Stimulated activated CD4-positive, alpha-beta T cell treated with anti-CD3 and anti-CD28 coated beads, Interleukin-2, amount 100 ng/mL, for 4 hours (primary cell): ENCODE data around the gene MYO9B.
"Not testable (repeated sequence)": the region's sequence is repeated elsewhere in the genome, so short reads cannot be mapped to it uniquely, and the experiment has no call there.

Experiments
- DNase-seq: peaks from one replicate; pipeline ENCODE4 v3.0.0-alpha.2; 2020; ENCODE audit warnings: low read depth

The MYO9B gene

DNA sequence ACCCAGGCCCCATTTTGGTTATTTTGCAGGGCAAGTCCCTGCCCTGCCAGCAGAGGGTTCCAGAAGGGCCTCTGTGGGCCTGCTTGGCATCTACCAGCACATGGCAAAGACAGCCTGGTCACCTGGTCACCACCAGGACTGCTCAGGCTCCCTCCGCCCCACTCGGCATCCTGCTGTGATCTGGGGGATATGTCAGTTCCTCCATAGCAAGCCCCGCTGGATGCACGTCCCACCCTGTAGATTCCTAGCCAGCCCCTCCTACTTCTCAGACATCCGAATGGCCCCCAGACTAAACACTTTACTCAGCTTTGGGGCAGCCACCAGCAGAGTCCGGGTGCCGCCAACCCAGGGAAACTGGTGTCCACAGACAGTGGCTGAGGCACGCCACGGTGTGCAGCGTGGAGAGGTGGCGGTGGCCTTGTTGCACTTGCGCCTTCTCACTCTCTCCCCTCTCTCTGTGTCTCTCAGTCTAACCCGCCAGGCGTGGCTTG, 107.7 kb downstream of the MYO9B start:
- DNase-seq = no peak

DNA sequence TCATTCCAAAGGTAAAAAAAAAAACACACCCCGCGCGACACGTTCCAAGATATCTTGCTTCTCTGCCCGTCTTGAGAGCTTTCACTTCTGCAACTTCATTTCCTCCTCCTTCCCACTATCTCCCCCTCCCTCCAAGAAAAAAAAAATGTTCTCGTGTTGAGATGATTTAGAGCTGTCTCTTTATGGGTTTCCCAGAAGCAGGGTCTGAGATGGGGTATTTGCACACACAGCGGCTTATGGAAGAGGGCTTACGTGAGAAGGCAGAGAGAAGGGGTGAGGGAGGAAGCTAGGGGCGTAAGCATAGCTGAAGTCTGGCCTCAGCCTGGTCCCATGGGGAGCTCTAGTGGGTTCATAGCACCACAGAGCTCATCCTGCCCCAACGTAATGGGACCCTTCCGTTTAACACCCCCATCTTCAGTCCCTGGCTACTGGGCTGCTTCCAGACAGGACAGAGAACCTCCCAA, 108.3 kb downstream of the MYO9B start:
- no peak for DNase-seq

DNA sequence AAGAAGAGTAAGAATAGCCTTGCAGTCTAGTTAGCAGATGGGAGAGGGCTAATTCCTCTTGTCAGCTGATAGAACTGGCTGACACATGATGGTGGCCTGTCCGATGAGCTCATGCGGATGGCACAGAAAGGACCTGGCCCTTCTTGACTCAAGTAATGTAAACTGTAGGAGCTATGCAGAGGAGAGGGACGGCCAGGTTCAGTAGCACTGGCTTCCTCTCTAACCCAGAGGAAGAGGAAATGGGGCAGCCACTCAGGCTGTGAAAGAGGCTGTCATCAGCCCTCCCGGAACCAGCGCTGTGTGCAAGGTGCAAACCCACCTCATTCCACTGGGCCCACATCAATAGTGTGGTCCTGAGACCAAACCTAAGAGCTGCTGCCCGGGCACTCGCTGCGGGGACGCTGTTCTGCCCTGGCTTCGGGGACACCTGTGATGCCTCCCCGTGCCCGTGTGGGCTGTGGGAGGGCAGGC, 108.8 kb downstream of the MYO9B start:
- no peak for DNase-seq

- no peak for DNase-seq
Measured at GRCh38 chr19:17185590-17185989, 110.0 kb downstream of the MYO9B start.

GRCh38 chr19:17191736-17192135, 116.2 kb downstream of the MYO9B start:
- DNase-seq = not testable (repeated sequence)

- no peak for DNase-seq
Measured at GRCh38 chr19:17192751-17193150, 117.2 kb downstream of the MYO9B start.

DNA sequence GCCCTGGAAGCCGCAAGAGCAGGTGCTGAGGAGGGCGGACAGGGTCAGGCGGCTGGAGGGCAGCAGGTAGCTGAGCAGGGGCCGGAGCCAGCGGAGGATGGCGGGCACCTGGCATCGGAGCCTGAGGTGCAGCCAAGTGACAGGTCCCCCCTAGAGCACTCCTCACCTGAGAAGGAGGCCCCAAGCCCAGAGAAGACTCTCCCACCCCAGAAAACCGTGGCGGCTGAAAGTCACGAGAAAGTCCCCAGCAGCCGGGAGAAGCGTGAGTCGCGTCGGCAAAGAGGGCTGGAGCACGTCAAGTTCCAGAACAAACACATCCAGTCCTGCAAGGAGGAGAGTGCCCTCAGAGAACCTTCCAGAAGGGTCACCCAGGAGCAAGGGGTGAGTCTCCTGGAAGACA, 119.0 kb downstream of the MYO9B start:
- DNase-seq = no peak

DNA sequence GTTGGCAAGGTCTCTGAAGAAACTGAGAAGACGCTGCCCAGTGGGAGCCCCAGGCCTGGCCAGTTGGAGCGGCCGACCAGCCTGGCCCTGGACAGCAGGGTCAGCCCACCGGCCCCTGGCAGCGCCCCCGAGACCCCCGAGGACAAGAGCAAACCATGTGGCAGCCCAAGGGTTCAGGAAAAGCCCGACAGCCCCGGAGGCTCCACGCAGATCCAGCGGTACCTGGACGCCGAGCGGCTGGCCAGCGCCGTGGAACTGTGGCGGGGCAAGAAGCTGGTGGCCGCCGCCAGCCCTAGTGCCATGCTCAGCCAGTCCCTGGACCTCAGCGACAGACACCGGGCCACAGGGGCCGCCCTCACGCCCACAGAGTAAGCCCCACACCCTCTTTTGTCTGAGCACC, 119.5 kb downstream of the MYO9B start:
- no peak for DNase-seq

GRCh38 chr19:17196610-17197009, 121.0 kb downstream of the MYO9B start:
- DNase-seq = no peak

GRCh38 chr19:17197666-17198065, 122.1 kb downstream of the MYO9B start:
- DNase-seq = no peak

GRCh38 chr19:17200408-17201079, 125.0 kb downstream of the MYO9B start:
- no peak for DNase-seq

- DNase-seq = no peak
Measured at GRCh38 chr19:17202249-17202648, 126.7 kb downstream of the MYO9B start.

GRCh38 chr19:17202713-17203112, 127.1 kb downstream of the MYO9B start:
- DNase-seq = no peak

DNA sequence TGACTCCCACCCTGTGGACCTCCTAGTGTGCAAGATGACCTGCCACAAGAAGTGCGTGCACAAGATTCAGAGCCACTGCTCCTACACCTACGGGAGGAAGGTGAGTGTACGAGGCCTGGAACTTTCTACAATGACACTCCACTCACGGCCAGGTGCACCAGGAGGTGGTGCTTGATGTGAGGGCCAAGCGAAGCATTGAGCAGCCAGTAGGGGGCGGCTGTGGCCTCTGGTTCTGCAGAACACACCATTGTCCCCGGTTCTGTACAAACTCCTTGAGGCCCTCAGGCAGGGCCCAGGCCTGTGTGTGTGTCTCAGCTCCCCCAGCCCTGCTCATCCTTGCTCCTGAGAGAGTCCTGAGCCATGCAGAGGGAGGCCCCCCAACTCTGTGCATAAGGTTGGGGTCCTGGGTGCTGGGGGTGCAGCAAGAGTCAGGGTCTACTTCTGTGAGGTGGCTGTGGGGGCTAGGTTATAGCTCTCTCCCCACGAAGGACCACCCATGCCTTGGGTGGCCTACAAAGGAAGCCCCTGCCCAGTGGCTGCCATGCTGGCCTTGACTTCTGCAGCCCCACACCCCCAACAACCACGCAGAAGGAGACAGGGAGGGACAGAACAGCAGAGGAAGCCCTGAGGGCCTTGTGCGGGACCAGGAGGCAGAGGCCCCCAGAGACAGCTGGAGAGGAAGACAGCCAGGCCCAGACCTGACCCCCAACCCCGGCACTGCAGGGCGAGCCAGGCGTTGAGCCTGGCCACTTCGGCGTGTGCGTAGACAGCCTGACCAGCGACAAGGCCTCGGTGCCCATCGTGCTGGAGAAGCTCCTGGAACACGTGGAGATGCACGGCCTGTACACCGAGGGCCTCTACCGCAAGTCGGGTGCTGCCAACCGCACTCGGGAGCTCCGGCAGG, 129.9 kb downstream of the MYO9B start:
- peak; percentile 46 for DNase-seq

DNA sequence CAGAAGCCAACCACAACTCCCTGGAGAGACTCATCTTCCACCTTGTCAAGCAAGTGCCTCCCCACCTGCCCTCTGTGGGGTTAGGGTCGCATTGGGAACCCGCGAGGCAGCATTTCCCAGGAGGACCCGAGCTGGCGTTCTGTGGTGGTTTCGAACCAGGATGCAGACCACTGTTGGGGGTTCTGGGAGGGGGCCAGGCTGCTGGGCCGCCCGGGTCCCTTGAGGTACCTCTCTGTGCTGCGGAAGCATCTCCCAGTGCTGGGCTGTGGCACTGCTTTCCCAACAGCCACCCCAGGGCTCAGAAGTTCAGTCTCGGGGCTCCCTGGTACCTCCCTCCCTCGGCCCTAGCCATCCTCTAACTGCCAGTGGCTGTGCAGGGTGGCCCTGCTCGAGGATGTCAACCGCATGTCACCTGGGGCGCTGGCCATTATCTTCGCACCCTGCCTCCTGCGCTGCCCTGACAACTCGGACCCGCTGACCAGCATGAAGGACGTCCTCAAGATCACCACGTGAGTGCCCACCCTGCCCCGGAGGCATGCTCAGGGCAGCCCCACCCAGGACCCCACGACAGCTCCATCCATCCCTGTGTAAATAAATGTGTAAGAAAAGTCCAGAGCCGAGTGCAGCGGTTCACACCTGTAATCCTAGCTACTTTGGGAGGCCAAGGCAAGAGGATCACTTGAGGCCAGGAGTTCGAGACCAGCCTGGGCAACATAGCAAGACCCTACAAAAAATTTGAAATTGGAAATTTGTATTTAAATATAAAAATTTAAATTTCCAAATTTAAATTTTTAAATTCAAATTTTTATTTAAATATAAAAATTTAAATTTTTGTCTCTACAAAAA, 131.4 kb downstream of the MYO9B start:
- no peak for DNase-seq

DNA sequence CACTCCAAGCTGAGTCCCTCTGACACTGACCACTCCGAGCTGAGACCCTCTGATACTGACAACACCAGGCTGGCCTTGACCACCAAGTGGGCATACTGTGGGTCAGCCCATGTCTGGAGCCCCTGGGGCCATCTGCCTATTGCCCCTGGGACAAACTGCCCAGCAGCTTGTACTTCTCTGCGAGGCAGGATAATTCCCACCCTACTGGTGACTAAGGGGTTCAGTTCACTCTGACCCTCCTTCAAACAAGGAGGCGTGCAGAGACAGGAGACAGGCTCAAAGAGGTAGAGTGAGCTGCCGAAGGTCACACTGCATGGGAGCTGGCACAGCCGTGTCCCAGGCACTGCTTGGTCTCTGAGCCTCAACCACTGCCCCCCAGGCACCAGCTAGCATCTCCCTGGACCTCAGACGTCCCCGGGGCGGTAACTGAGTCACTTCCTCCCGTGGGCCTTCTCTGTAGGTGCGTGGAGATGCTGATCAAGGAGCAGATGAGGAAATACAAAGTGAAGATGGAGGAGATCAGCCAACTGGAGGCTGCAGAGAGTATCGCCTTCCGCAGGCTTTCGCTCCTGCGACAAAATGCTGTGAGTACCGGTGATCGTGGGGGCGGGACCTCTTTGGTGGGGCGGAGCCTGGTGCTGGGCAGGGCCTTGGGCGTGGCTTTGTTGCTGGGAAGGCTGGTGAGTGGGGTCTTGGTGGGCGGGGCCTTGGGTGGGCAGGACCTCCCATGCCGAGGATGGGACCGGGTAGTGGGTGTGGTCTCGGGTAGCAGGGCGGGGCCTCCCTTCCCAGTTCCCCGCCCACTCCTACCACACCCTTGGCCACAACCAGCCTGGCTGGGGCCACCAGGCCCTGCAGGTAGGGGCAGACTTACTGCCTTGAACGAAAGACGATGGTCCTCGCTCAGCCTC, 133.8 kb downstream of the MYO9B start:
- DNase-seq = no peak

DNA sequence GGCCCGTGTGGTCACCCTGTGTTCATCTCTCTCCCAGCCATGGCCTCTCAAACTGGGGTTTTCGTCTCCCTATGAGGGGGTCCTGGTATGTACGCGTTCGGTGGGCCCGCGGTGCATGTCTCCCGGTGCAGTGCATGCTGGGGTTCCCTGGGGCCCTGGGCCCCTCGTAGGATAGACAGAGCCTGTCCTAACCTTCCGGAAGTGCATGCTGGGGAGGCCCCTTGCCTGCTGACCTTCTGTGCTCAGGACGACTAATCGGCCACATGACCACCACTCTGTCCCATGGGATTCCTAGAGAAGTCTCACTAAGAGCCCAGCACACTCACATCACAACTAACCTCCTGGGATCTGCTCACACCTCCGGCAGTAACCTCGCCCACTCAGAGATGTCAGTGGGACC, 134.7 kb downstream of the MYO9B start:
- no peak for DNase-seq

DNA sequence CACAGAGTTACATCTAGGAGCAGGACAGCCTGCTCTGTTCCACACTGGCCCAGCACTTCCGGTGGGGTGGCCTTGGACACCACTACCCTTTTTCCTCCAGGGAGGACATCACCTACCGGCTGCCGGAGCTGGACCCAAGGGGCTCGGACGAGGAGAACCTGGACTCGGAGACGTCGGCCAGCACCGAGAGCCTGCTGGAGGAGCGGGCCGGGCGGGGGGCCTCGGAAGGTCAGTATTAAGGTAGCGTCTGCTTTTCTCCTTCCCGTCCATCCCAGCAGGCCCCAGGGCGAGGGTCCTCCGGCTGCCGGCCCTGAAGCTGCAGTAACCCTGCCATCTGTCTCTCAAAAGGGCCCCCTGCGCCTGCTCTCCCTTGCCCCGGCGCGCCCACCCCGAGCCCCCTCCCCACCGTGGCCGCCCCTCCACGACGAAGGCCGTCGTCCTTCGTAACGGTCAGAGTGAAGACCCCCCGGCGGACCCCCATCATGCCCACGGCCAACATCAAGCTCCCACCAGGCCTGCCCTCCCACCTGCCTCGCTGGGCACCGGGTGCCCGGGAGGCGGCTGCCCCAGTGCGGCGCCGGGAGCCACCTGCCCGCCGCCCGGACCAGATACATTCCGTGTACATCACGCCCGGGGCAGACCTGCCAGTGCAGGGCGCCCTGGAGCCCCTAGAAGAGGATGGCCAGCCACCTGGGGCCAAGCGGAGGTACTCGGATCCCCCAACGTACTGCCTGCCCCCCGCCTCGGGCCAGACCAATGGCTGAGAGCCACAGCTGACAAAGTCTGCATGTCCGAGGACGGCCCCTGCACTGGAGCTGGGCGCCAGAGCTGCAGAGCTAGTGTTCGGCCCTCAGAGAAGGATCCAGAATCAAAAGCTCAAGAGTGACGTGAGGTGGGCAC, 136.2 kb downstream of the MYO9B start:
- no peak for DNase-seq

GRCh38 chr19:17213334-17213733, 137.8 kb downstream of the MYO9B start:
- DNase-seq = no peak
